Ishikawa (cell line): ENCODE data around the gene DOLK.

Experiments used
- CEBPB ChIP-seq: IDR thresholded peaks from 2 replicates; pipeline ENCODE4 v1.6.1; 2012
- CREB1 ChIP-seq: IDR thresholded peaks from 2 replicates; pipeline ENCODE4 v1.6.1; 2012; ENCODE audit warnings: low read depth
- EGR1 ChIP-seq: IDR thresholded peaks from 2 replicates; pipeline ENCODE4 v1.6.1; 2012
- EP300 ChIP-seq: IDR thresholded peaks from 2 replicates; pipeline ENCODE4 v1.6.1; 2012; ENCODE audit warnings: borderline replicate concordance
- FOXM1 ChIP-seq: IDR thresholded peaks from 2 replicates; pipeline ENCODE4 v1.6.1; 2012; ENCODE audit warnings: low read depth, borderline replicate concordance
- MAX ChIP-seq: IDR thresholded peaks from 2 replicates; pipeline ENCODE4 v1.6.1; 2012
- NFIC ChIP-seq: IDR thresholded peaks from 2 replicates; pipeline ENCODE4 v1.6.1; 2012
- RAD21 ChIP-seq: IDR thresholded peaks from 2 replicates; pipeline ENCODE4 v1.6.1; 2012; ENCODE audit warnings: low read depth
- REST ChIP-seq: IDR thresholded peaks from 2 replicates; pipeline ENCODE4 v1.6.1; 2012; ENCODE audit warnings: low read depth, mild to moderate bottlenecking
- TAF1 ChIP-seq: IDR thresholded peaks from 2 replicates; pipeline ENCODE4 v1.6.1; 2012; ENCODE audit warnings: low read depth, mild to moderate bottlenecking
- TCF12 ChIP-seq: IDR thresholded peaks from 2 replicates; pipeline ENCODE4 v1.6.1; 2012; ENCODE audit warnings: low read depth
- TEAD4 ChIP-seq: IDR thresholded peaks from 2 replicates; pipeline ENCODE4 v1.6.1; 2012
- YY1 ChIP-seq: IDR thresholded peaks from 2 replicates; pipeline ENCODE4 v1.6.1; 2012; ENCODE audit warnings: low read depth
- ZBTB7A ChIP-seq: IDR thresholded peaks from 2 replicates; pipeline ENCODE4 v1.6.1; 2012; ENCODE audit warnings: low read depth
- TF ChIP-seq, protein P1 (sequence below): IDR thresholded peaks from 2 replicates; pipeline ENCODE4 v1.6.1; 2012

The DOLK gene

GRCh38 chr9:128917151-128917849, 30.1 kb downstream of the DOLK start:
- TF ChIP-seq MAX (peak; percentile 42; the same call in 1 of the 2 replicates), NFIC (peak; percentile 51), EGR1 (no peak)

DNA sequence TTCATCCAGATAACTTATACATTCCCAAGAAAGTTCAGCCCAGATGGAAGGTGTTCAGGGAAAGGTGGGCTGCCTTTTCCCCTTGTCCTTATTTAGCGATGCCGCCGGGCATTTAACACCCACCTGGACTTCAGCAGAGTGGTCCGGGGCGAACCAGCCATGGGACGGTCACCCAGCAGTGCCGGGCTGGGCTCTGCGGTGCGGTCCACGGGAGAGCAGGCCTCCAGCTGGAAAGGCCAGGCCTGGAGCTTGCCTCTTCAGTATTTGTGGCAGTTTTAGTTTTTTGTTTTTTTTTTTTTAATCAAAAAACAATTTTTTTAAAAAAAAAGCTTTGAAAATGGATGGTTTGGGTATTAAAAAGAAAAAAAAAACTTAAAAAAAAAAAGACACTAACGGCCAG, 30.7 kb downstream of the DOLK start:
- TF ChIP-seq EGR1 (no peak), RAD21 (no peak), EP300 (no peak), TAF1 (no peak), MAX (no peak), ZBTB7A (no peak), YY1 (no peak), CEBPB (no peak), TCF12 (no peak), REST (no peak), TEAD4 (no peak), FOXM1 (no peak), NFIC (no peak), CREB1 (no peak)
- TF ChIP-seq, protein P1, sequence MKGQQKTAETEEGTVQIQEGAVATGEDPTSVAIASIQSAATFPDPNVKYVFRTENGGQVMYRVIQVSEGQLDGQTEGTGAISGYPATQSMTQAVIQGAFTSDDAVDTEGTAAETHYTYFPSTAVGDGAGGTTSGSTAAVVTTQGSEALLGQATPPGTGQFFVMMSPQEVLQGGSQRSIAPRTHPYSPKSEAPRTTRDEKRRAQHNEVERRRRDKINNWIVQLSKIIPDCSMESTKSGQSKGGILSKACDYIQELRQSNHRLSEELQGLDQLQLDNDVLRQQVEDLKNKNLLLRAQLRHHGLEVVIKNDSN = no peak

DNA sequence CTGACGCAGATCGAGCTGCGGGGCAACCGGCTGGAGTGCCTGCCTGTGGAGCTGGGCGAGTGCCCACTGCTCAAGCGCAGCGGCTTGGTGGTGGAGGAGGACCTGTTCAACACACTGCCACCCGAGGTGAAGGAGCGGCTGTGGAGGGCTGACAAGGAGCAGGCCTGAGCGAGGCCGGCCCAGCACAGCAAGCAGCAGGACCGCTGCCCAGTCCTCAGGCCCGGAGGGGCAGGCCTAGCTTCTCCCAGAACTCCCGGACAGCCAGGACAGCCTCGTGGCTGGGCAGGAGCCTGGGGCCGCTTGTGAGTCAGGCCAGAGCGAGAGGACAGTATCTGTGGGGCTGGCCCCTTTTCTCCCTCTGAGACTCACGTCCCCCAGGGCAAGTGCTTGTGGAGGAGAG, 31.2 kb downstream of the DOLK start:
- TF ChIP-seq YY1 = no peak
- TF ChIP-seq, protein P1 = no peak
- no peak for TF ChIP-seq TCF12
- no peak for TF ChIP-seq MAX
- TF ChIP-seq ZBTB7A = no peak

- TF ChIP-seq TEAD4 (no peak), NFIC (no peak), CEBPB (no peak)
Measured at GRCh38 chr9:128913995-128914772, 33.2 kb downstream of the DOLK start.

- no peak for TF ChIP-seq TEAD4
- no peak for TF ChIP-seq RAD21
- no peak for TF ChIP-seq TCF12
- 0 out of 2 replicates have a peak, but pooled peaks have one; percentile 16 for TF ChIP-seq ZBTB7A
Measured at GRCh38 chr9:128913048-128913900, 34.1 kb downstream of the DOLK start.

- TF ChIP-seq EP300 = no peak
- peak; percentile 53 for TF ChIP-seq TEAD4
Measured at GRCh38 chr9:128912270-128912853, 35.0 kb downstream of the DOLK start.

- TF ChIP-seq ZBTB7A (no peak), MAX (peak; percentile 55; the same call in 1 of the 2 replicates), EP300 (peak; percentile 24; the same call in 1 of the 2 replicates)
Measured at GRCh38 chr9:128911529-128912035, 35.8 kb downstream of the DOLK start.
